GDM1 (cell line): Measurements from ENCODE around the gene GPATCH2L.

Experiments used
- DNase-seq: peaks from one replicate; lab custom pipeline; 2025; lab: John Stamatoyannopoulos, UW

Gene GPATCH2L

DNA sequence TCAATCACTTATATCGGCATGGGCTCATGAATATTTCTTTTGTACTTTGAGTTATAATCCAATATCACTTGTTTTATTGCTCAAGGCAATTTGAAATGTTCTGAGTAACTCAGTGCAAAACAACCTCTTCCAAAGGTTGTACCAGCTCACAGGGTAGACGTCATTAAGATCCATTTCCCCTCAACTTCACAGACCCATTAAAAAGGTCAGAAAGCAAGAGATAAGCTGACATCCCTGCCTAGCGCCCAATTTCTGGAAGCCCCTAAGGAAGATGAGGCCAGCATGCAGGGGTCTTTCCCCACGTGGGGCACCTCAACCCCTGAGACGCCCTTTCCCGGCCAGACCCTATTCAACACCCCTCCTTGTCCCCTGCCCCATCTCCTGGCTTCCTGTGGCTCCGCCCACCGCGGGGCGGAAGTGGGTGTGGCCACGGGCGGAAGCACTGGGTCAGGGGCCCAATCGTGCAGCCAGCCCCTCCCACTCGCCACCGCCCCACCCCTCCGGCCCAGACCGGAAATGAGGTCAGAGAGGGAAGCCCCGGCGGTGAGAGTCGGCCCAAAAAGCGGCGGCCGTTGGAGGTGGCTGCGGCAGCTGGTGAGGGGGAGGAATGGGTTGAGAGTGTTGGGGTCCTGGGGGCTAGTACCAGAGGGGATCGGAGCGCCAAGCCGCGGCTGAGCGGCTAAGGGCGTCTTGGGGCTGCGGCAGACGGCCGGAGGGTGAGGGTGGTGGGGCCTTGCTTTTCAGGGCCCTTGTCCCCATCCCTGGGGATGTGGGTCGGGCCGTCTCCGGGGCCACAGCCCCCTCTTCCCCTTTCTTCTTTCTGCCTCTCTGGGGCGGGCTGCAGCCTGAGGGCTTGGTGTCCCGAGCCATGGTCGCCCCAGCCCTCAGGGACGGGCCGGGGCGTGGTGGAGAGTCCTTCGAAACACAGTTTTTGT, at the start of gene GPATCH2L:
Gene GPATCH2L (plus strand): TSS at position 525 of the 935 bp plus-strand sequence. CDS start 2,442 bp downstream, outside the sequence.
- peak; percentile 91 for DNase-seq

DNA sequence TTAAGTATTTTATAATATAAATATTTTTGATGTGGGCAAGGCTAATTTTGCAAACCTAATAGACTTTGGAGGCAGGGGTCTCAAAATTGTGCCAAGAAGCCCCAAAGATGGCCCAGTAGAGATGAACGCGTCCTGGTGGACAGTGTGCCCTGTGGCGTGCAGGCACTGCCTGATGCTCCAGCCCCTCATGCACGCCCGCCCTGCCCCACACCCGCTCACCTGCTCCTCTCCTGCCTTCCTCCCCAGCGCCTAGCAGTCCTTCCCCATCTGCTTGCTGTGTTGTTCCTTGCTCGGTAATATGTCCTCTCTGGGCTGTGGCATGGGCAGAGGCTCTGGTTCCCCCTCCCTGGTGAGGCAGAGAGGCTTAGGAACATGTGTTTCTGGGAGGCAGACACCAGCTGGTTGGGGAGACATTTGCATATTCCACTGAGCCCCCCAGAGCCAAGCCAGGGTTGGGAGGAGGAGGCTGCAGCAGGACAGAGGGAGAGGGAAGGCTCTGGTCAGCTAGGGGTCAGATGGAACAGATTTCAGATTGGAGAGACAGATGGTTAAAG, 46.8 kb upstream of the GPATCH2L start:
- DNase-seq = no peak

DNA sequence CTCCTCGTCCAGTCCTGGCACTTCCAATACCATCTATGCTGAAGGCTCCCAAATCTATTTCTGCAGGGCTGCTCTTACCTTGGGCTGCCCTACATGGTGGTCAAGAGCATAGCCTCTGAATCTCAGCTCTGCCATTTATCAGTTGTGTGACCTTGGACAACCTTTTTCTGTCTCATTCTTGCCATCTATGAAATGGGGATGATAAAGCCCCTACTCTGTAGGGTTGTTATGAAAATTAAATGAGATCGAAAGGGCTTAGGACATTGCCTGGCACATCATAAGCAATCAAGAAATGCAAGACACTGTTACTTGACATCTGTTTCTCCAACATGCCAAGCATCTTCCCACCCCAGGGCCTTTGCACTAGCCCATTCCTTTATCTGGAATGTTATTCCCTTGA, 45.5 kb upstream of the GPATCH2L start:
- DNase-seq = no peak

DNA sequence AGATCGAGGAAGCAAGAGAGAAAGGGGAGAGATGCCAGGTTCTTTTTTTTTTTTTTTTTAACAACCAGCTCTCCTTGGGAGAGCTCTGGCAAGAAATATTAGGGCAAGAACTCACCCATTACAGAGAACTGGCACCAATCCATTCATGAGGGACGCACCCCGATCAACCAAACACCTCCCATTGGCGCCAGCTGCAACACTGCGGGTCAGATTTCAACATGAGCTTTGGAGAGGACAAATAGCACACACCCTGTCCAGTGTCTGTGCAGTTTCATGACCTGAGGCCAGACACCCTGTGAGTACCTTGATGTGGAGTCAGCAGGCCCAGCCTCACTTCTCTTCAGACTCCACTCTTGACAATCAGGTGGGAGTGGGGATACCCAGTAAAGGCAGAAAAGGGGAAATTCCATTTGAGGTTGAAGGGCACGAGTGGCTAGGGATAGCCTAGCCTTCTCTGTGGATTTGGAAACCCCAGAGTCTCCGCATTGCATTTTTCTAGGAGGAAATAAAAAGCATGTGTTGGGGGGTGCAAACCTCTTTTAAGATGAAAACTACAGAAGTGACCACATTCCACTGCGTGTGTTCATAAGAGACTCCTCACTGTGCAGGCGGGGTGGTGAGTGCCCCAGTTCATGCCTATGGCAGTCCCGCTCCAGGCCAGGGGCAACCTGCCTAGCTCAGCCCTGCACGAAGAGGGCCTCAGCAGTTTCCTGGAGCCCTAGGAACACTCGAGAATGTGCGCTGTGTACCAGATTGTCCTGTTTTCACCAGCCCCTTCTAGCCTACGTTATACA, 42.4 kb upstream of the GPATCH2L start:
- no peak for DNase-seq

DNA sequence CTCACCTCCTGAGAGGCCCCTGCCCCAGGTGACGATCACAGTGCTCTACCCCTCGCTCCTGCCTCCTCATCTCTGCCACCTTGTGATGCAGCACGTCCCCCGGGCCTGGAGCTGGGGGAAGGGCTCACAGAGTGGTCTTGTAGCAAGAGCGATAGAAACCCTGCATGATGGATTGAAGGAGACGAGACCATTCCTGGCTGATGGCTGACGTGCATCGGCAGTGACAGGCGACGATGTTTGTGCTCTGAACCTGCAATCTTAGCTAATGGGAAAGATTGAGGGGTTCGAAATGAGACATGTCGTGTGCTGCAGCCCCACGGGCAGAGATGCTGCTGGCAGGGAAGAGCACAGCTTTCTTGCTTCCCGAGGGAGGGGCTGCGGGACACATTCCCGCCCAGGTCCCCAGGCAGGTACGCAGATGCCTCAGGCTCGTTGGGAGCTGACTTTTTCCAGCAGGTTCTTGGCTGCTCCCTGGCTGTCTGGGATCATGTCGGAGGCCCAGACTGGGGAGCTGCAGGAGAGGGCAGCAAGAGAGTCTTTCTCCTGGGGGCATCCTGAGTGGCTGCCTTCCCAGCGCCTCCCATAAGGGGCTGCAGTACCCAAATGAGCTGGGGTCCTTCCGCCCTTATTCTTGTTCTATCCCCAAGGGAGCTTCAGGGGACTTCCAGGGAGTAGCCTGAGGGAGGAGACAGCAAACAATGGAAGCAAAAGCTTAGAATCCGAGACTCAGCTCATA, 38.7 kb upstream of the GPATCH2L start:
- no peak for DNase-seq

DNA sequence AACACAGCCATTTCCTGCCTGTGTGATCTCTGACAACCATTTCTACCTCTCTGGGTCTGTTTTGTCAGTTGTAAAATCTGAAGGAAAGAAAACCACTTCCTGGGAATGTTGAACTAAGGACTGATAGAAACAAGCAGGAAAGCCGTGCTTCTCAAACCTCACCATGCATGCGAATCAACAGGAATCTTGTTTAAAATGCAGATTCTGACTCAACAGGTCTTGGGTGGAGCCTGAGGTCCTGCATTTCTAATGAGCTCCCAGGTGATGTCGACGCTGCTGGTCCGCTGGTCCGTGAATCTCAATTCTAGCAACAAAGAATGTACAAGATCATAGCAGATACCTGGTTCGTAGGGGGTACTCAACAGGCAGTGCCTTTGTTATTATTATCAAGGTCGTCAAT, 38.0 kb upstream of the GPATCH2L start:
- no peak for DNase-seq

DNA sequence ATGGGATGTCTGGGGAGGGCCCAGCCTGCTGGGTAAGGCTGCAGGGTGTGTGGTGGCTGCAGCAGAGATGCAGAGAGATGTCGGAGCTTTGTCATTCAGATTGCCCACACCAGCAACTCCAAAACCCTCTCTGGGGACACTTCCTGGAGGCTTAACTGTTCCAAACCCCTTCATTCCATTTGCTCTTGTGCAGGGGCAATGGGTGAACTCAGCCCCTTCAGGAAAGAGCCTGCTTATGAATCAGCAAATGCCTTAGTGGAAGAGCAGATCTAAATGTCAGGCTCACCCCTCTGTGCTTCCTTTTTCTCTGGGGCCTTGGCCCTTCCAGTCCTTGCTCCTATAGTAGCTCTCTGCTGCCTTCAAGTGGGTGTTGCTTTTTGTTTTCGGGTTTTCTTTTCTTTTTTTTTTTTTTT, 36.7 kb upstream of the GPATCH2L start:
- no peak for DNase-seq

DNA sequence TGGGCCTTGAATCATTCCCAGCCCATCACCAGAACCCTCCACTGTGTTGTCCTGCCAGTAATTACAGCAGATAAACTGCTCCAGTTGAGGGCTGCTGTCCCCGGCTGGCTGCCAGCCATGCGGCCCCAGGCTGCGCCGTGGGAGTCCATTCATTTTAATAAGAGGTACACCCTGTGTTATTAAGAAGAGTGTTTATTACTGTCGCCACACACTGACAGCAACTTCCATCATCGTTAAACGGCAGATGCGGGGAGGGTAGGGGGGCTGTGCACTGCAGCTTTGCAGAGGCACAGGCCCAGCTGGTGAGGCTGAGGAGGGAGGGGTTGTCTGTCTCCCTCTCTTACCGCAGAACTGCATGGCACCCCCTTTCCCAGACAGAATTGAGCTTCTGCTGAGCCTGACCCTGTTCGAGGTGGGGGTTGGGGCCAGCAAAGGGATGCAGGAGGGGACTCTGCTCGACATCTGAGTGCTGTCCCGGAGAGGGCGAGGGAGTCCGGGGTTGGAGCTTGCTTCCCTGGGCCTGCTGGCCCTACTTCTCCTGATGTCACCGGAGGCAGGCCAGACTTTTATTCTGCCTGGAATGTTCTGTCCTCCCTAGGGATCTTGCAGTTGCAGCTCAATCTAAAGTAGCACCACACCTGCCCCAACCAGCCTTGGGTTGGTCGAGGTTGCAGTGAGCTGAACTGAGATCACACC, 33.8 kb upstream of the GPATCH2L start:
- DNase-seq = no peak

DNA sequence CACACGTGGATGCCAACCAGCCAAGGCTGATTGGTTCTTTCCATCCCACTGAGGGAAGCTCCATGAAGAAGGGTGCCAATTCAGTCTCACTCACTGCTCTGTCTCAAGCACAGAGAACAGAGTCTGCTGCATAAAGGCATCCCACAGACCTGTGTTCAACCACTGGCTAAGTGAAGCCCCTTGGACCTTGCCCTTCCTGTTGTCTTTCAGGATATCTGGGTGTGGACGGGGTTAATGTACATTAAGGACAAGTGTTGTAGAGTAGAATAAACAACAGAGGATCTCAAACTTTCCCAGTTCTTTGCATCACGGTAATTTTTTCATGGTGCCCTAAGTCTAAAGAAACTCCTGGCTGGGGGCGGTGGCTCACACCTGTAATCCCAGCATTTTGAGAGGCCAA, 33.1 kb upstream of the GPATCH2L start:
- DNase-seq = no peak

DNA sequence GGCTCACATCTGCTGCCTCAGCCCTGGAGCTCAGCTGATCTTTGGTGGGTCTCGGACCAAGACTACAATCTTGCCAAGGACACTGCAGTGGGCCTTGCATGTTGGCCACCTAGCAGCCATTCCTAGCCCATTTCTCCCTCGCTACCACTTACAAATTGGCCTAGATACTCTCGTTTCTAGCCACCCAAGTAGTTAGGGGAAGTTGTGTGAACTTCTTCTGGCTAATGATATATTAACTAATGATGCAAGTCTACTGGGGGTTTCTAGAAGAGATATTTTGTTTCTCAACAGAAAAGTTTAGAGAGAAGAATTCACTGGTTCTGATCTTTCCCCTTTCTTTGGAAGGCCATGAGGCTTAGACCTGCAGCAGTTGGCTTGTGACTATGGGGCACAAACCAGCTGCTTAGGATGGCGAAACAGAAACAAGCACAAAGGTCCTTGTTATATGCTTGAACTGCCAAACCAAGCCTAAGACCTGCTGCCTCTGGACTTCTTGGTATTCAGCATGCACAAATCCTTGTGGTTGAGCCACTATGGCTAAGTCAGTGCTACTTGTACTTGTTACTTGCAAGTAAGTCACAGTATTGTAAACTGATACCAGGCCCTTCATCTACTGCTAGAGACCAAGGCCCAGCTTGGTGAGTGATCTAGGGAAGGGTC, 30.5 kb upstream of the GPATCH2L start:
- no peak for DNase-seq

DNA sequence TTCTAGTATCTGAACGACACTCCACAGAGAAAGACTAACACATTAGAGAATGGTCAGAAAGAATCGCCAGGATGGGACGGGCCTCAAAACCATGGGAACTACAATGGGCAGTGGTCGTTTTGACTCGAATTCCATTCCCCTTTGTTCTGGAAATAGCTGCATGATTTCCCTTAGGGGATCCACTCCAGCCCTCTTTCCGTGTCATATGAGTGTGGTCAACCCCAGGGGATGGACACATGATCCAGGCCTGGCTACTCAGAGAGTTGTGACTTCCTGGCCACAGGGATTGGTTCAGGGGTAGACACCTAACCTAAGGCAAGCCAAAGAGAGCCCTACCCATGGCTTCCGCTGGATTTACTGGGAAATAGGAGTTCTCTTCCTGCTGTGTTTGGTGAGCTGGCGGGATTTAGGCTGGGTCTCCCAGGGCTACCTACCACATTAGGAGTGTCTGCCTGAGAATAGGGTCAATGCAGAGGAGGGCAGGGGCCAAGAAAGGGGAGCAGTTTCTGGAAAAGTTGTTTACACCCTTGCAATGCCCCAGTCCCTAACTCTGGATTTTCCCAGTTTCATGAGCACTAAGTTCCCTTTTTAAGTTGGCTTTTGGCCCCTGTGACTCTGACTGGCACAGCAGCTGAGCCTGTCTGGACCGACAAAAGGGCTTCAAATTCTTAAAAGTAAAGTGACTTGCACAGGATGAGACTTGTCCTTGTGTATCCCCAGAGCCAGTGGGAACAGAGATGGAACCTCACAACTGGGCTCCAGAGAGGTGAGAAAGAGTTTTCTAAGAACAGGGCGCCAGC, 28.1 kb upstream of the GPATCH2L start:
- DNase-seq = no peak

DNA sequence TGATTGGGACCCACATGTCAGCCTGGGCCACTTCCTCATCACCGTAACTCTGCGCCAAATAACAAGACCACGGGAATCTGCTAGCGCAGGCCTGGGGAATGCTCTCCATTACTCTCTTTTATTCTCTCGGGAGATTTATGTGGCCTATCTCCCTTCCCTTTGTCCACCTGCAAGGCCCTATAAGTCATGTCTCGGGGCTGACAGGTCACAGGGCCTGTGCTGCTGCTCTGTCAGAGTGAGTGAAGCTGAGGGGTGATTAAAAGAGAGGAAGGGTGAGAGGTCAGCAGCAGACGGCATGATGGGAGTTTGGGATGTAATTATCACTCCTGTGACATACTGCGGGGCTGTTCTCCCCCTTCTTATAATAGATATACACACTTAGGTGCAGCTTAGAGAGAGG, 26.2 kb upstream of the GPATCH2L start:
- DNase-seq = no peak

DNA sequence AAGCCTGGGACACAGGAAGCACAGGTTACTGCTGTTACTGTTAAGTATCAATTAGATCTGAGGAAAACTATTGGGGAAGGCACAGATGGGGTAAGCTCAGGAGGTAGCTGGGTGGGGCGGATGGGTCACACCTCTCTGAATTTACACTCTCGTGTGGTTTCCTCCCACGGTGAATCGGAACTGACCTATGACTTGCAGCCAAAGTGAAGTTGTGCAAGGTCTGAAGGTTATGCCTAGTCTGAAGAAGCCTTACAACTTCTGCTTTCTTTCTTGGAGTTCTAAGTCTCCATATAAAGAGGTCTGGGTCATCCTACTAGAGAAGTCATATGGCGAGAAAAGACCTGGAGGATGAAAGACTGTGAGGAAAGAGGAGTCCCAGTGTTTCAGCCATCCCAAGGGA, 25.6 kb upstream of the GPATCH2L start:
- no peak for DNase-seq

DNA sequence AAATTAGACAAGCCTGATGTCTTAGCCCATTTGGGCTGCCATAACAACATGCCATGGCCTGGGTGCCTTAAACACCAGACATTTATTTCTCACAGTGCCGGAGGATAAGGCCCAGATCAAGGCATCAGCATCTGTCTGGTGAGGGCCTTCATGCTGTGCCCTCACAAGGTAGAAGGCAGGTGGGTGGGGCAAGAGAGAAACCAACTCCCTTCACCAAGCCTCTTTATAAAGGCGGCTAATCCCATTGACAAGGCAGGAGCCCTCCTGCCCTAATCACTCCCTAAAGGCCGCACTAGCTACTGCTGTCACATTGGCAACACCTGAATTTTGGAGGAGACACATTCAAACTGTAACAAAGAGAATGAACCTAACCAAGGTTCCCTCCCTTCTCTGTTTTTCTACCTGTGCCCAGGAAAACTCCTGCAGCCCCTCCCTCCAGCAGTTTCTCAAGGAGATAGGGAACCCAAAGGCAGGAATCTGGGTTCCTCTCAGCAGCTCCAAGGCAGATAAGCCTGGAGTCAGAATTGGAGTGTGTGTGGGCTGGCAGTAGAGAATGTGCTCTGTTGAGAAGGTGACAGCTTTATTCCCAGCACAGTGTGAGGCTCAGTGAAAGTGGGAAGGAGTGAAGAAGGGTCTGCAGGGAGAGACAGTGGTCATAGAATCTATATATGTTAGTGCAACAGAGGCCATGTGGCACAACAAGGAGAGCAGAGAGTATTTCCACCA, 21.7 kb upstream of the GPATCH2L start:
- DNase-seq = no peak

DNA sequence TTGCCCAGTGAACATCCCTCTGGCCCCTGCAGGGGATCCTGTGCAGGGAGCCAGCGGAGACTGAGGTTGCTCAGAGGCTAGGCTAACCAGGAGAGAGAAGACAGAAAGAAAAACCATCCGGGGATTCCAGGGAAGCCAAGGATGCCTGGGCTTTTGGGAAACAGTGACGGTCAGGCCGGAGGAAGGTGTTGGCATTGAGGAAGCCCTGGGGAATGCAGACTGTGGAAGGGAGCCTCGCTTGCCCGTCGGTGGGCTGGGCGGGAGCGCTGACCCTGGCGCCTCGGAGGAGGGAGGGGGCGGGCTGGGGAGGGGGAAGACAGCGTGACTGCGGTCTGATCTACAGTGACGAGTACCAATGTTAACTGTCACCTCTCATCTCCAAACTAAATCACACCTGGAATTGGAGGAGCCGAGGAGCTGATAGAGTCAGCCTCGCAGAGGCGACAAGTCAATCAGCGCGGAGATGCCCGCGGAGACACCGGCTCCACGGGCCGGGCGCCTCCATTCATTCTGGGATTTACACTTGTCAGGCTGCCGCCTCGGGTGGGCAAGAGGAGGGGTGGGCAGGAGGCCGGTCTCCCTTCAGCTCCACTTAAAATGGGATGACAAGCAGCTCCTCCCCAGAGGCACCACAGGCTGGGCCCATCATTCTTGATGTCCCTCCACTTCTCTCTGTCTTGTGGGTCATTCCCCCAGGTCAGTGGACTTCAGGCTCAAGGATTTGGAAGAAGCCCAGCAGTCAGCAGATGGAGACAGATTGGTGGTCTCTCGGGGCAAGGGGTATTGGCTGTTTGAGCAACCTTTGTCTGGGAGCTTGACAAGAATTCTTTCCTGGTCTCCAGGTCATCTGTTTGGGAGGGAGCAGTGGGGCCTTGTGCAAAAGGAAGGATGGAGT, 20.4 kb upstream of the GPATCH2L start:
- no peak for DNase-seq

DNA sequence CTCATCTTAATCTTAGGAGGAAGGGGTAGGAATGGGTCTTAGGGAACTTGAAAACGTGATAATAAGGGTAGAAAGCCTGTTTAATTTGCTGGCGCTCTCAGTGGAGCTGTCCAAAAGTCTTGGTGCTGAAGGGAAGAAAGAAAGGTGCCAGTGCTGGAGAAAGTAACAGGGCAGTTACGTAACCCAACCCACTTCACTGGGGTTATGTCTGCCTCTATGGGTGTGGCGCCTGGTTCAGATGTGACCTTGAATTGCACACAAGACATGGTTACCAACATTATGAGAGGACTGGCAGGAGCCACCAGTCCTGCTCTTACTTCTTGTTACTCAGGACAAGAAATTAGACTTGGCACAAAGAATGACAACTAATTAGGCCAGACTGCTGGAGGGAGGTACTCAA, 18.6 kb upstream of the GPATCH2L start:
- no peak for DNase-seq

DNA sequence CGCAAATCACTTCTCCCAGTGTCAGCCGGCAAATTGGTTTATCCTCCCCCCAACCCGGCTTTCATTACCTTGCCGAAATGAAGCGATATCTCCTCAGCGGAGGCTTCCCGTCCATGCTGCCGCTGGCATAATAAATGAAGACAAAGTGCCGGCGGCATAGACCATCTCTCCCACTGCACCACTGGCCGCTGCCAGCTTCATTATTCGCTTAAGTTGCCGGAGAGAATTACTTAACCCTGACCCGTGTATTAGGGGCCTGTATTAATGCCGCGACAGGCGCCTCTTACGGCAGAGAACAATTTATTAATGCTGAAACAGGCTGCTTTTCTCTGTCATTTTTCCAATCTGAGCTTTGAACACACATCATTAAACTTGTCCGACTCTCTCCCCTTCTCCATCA, 17.5 kb upstream of the GPATCH2L start:
- DNase-seq = no peak

DNA sequence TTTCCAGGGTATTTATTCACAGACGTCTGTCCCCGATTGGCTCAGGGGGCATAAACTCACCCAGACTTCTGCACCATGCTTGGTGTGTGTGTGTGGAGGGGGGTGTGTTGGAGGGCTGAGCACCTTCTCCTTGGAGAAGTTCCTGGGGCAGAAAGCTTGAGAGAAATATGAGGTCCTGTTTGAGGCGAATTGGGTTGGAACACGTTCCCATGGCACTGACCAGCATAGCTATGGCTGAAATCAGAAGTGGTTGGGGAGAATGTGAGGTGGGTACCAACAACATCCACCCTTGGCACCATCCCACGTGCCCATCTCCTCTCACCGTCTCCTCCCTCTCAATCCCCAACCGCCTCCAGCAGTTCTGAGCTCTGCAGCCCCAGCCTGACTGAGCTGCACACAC, 16.0 kb upstream of the GPATCH2L start:
- no peak for DNase-seq
